Measurements from ENCODE around the gene CTCFL.
A peak's percentile ranks its signal among the peaks of the same experiment; 100 is the strongest.

CTCFL gene

DNA sequence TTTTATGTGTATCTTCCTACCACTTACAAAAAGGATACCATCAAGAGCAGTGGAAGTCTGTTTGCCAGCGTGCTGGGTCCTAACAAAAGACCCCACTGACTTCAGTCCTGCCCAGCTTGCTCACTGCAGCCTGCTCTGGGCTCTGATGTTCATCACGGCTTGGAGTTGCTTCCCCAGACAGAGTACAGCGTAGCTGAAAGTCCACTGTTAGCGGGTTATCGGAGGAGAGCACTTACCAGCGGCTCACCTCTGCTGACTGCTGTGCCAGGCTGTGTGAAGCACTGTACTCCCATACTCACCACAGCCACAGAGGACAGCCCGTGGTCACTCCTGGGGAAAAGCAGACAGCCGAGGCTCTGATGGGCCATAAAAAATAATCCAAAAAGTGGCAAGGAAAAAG, 40.2 kb downstream of the CTCFL start:
- Histone ChIP-seq H3F3A (ENCODE audit: control insufficient read depth, insufficient read depth) (peaks cover 43% of the 10 kb centered on the region), H3K9me2 (replicated peaks; ENCODE audit: control insufficient read depth, low read length) (no peaks in the 10 kb centered on the region), H3K36me3 (ENCODE audit: control insufficient read depth, low read length) (peaks cover 61% of the 10 kb centered on the region), H3K79me2 (ENCODE audit: control insufficient read depth, low read length) (peaks cover 65% of the 10 kb centered on the region), H3K9me3 (ENCODE audit: control insufficient read depth, insufficient read depth, low read length) (peaks cover 27% of the 10 kb centered on the region), H3K4me1 (ENCODE audit: control insufficient read depth, low read length) (peaks cover 90% of the 10 kb centered on the region), H4K20me1 (ENCODE audit: control insufficient read depth, insufficient read depth, low read depth, low read length) (no peaks in the 10 kb centered on the region; the same call in 1 of the 2 replicates), H3K27me3 (ENCODE audit: control insufficient read depth, low read length) (no peaks in the 10 kb centered on the region), H3K4me2 (ENCODE audit: low read length) (peak overlapping the region; percentile 72), H3K4me3 (ENCODE audit: low read length) (peak overlapping the region; percentile 70), H3K27ac (ENCODE audit: low read depth, low read length) (no peak overlapping the region)
- no peak for TF ChIP-seq CTCF (IDR thresholded peaks at IDR 0.05; ENCODE audit: low read depth, low read length, poor library complexity, severe bottlenecking)
- TF ChIP-seq EZH2phosphoT487 (IDR thresholded peaks at IDR 0.05; ENCODE audit: borderline replicate concordance, low read length) = no peak

DNA sequence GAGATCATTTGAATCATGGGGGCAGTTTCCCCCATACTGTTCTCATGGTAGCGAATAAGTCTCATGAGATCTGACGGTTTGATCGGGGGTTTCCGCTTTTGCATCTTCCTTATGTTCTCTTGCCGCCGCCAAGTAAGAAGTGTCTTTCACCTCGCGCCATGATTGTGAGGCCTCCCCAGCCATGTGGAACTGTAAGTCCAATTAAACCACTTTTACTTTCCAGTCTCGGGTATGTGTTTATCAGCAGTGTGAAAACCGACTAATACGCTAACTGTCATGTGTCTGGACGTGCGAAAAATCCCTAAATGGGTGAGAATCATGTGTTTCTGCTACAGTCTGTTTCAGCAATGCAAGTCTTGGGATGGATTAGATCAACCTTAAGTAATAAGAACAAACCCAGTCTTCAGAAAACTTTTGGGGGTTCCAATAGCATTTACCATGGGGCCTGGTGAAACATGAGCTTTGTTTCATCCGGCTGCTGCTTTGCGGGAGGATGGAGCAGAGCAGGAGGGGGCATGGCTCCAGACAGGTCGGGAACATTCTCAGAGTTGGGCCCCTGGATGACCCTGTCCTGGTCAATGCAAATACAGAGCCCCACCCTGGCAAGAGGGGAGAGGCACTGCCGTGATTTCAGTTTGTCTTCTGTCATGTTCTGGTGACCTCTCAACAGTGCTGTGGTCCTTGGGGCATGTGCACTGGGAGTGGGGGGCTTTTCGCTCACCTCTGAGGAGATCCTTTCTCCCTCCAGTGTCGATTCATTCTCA, 41.5 kb downstream of the CTCFL start:
- Histone ChIP-seq H3K4me3 (ENCODE audit: low read length) (peak overlapping the region; percentile 81), H3K79me2 (ENCODE audit: control insufficient read depth, low read length) (peaks cover 52% of the 10 kb centered on the region), H3K4me1 (ENCODE audit: control insufficient read depth, low read length) (peaks cover 90% of the 10 kb centered on the region), H4K20me1 (ENCODE audit: control insufficient read depth, insufficient read depth, low read depth, low read length) (no peaks in the 10 kb centered on the region; the same call in 1 of the 2 replicates), H3K9me2 (replicated peaks; ENCODE audit: control insufficient read depth, low read length) (no peaks in the 10 kb centered on the region), H3K4me2 (ENCODE audit: low read length) (peak overlapping the region; percentile 87), H3K27me3 (ENCODE audit: control insufficient read depth, low read length) (no peaks in the 10 kb centered on the region), H3K36me3 (ENCODE audit: control insufficient read depth, low read length) (peaks cover 48% of the 10 kb centered on the region), H3F3A (ENCODE audit: control insufficient read depth, insufficient read depth) (peaks cover 52% of the 10 kb centered on the region), H3K27ac (ENCODE audit: low read depth, low read length) (peak overlapping the region; percentile 98), H3K9me3 (ENCODE audit: control insufficient read depth, insufficient read depth, low read length) (peaks cover 22% of the 10 kb centered on the region)
- no peak for TF ChIP-seq EZH2phosphoT487 (IDR thresholded peaks at IDR 0.05; ENCODE audit: borderline replicate concordance, low read length)
- TF ChIP-seq CTCF (IDR thresholded peaks at IDR 0.05; ENCODE audit: low read depth, low read length, poor library complexity, severe bottlenecking) = no peak

- Histone ChIP-seq H3K9me3 (ENCODE audit: control insufficient read depth, insufficient read depth, low read length) (peaks cover 22% of the 10 kb centered on the region), H3K79me2 (ENCODE audit: control insufficient read depth, low read length) (peaks cover 45% of the 10 kb centered on the region), H3K9me2 (replicated peaks; ENCODE audit: control insufficient read depth, low read length) (no peaks in the 10 kb centered on the region), H3F3A (ENCODE audit: control insufficient read depth, insufficient read depth) (peaks cover 57% of the 10 kb centered on the region), H3K36me3 (ENCODE audit: control insufficient read depth, low read length) (peaks cover 42% of the 10 kb centered on the region), H3K4me2 (ENCODE audit: low read length) (peak overlapping the region; percentile 87), H3K4me3 (ENCODE audit: low read length) (peak overlapping the region; percentile 81), H3K27me3 (ENCODE audit: control insufficient read depth, low read length) (no peaks in the 10 kb centered on the region), H3K4me1 (ENCODE audit: control insufficient read depth, low read length) (peaks cover 95% of the 10 kb centered on the region), H3K27ac (ENCODE audit: low read depth, low read length) (peak overlapping the region; percentile 98), H4K20me1 (ENCODE audit: control insufficient read depth, insufficient read depth, low read depth, low read length) (no peaks in the 10 kb centered on the region; the same call in 1 of the 2 replicates)
- no peak for TF ChIP-seq EZH2phosphoT487 (IDR thresholded peaks at IDR 0.05; ENCODE audit: borderline replicate concordance, low read length)
- no peak for TF ChIP-seq CTCF (IDR thresholded peaks at IDR 0.05; ENCODE audit: low read depth, low read length, poor library complexity, severe bottlenecking)
Observed at GRCh38 chr20:57482796-57483195, 42.1 kb downstream of the CTCFL start.
